ENCODE results near the gene SNCAIP. TPM values are rescaled to one million over a fixed set of nuclear protein-coding genes. Genes with fewer than 3 reads are reported as not detected.
A peak's percentile ranks its signal among the peaks of the same experiment; 100 is the strongest.

Gene SNCAIP
- total RNA-seq, 1 donor from 2014 or later, result 11.6 TPM

DNA sequence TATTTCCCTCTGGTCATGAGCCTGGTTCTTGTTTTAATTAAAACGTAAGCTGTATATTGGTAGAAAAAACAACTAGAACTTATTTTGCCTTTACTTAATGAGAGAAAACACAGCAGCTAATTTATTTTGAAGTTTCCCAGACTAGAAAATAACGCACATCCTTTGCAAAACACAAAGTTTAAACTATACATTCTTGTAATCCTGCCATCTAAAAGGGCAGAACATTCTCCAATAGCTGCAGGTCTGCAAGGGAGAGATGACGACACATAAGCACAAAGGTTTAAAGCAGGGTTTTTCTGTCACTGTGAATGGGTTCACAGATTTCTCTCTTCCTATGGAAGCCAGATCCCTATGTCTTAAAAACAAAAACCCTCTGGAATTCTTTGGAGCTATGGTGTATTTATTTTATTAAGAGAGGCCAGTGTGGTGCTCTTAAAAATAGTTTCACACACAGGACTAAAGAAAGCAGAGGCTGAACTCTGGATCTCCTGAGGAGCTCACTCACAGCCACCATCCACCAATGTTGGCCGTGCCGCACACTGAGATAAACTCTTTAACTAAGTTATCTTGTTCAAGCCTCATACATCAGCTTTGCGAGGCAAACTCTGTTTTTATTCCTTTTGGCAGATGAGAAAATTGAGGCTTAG, 82.4 kb downstream of the SNCAIP start:
- DNase-seq (ENCODE audit: low spot score), result peak; percentile 90

DNA sequence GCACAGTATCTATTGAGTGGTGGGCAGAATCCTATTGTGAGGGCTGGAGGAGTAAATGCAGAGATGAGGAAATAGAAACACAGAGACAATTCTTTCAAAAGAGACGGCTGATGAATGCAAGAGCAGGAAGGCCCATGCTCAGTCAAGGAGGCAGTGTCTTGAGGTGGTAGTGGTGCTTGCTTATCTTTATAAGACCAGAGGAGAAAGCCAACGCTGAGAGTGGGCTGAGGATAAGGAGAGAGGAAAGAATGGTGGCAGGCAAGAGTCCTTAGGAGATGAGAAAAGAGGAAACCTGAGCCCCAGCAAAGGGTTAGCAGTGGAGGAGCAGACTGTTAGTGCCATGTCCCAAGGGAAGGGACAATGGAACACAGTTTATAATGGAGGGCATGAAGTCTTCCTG, 86.0 kb downstream of the SNCAIP start:
- no peak for DNase-seq (ENCODE audit: low spot score)

- no peak for DNase-seq (ENCODE audit: low spot score)
Observed at GRCh38 chr5:122400341-122400740, 88.3 kb downstream of the SNCAIP start.

DNA sequence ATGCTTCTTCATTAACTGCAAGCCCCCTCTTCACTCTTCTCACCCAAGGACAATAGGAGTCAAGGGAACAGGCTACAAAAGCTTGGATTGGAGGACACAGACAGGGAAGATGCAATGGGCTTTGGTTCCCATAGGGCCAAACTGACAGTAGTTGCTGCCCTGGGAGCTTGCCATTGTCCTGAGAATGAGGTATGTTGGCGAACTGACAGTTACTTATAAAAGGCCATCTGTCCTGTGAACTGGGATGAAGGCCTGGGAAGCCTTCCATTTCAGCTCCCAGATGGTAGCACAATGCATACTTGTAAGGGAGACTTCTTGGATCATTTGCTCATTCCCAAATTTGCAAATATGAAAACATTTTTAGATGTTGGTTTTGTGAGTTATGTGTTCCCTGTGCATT, 88.9 kb downstream of the SNCAIP start:
- no peak for DNase-seq (ENCODE audit: low spot score)

DNA sequence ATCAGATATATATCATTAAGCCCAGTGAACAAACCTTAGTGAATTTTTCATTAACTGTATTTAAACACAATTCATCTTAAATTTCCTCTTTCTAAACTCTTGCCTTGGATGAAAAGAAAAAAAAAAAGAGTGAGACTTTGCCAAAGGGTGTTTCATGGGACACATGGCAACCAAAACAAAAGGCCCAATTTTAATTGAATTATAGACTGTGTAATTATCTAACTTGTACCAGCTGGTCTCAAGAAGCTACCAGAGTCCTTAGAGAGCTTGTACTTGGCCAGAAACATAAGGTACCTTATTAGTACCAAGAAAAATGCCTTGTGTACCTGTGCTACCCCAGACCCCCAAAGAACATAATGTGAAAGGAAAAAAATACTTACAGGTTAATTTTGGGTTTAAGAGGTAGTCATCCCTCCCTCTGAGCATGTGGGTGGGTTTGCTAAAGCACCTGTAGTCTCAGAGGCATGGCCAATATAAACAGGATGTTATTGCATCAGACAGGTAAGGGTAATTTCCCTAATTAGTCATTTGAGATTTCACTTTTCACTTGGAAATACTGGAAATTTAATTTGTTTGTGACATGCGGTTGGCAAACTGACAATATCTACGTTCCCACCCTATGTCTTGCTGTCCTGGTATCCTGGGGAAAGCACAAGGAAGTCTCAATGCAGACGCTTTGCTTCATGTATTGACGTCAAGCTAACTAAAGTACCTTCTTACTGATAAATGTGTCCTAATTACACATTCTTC, 90.1 kb downstream of the SNCAIP start:
- DNase-seq (ENCODE audit: low spot score), result no peak

DNA sequence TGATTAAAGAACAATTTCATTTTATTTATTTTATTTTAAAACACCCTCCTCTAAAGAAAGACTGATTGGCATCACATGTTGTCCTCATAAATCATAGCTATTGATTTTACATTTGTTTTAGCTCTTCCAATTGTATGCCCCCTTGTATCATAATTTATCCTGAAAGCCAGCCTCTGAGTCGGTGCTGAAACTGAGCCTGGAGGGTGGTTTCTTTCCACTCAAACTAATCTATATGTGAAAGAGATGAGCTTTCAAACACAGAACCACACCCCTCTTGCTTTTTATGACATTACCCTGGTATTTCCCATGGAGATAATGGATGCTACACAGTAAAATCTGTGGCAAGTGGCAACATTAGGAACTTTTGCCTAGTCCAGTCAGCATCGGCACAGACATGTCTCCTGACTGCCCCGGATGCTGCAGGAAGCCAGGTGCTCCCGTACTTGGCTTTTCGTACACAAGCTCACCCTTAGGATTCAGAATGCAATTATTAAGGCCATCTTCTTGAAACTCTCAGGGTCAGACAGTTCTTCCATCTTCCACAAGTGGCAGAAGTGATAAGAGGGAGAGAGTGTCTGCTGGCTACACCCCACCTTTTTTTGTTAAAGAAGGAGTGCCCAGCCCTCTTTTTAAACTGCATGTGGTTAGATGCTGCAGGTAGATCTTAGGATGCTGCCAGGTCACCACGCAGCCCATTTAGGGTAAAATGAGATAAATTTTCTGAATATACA, 91.1 kb downstream of the SNCAIP start:
- DNase-seq (ENCODE audit: low spot score), result no peak

- DNase-seq (ENCODE audit: low spot score), result no peak
Observed at GRCh38 chr5:122404018-122404417, 92.0 kb downstream of the SNCAIP start.

GRCh38 chr5:122404653-122405362, 92.8 kb downstream of the SNCAIP start:
- DNase-seq (ENCODE audit: low spot score), result no peak

DNA sequence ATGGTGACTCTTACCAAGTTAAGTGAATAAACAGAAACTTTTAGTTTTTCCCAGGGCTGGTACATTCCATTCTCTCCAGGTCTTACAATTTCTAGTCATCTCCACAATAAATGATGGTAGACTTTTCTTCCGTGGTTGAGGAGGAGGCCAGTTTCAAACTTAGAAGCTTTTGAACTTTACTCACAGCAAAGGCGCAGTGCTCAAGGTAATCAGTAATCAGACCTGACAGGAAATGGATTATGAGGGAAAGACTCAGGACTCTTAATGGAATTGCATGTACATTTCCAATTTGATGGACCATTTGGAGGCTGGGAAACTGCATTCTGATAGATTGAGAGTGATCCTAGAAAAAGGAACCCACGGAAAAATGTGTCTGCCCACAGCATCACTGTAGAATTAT, 93.7 kb downstream of the SNCAIP start:
- DNase-seq (ENCODE audit: low spot score), result no peak

DNA sequence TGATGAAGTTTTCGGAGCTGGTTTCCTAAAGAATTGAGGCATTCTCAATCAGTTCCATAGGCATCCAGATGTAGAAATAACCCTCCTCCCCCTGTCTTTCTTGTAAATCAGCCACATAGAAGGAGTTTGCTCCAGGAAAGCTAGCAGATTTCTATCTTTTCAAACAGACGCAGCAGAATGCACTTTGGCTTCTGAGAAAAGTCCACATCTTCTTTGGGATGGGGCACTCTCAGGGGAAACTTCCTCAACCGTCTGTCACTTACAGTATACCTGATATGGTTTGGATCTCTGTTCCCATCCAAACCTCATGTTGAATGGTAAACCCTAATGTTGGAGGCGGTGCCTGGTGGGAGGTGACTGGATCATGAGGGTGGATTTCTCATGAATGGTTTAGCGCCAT, 94.1 kb downstream of the SNCAIP start:
- no peak for DNase-seq (ENCODE audit: low spot score)

DNA sequence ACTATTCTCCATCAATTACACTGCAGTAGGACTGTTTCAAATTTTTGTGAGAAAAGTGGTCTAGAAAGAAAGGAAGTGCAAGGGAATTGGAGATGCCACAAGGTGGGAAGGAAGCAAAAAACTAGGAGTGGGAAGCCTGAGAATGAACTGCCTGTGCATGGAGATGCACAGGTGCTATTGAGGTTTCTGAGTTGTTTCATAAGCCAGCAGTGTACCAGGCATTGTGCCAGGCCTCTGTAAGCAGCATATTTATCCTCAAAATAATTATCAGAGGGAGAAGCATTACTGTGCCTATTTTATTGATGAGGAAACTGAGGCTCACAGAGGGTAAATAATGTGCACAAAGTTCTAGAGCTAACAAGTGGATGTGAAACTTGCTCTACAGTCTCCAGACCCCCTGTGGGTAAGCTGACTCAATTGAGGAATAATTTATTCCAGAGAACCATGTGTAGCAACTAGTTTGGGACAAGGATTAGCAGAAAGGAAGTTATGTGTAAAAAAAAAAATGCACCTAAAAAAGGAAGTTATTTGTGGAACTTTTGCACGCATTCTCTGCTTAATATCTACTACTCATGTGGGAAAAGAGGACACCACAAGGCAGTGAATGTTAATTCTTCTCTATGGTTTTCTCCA, 96.7 kb downstream of the SNCAIP start:
- DNase-seq (ENCODE audit: low spot score), result no peak

DNA sequence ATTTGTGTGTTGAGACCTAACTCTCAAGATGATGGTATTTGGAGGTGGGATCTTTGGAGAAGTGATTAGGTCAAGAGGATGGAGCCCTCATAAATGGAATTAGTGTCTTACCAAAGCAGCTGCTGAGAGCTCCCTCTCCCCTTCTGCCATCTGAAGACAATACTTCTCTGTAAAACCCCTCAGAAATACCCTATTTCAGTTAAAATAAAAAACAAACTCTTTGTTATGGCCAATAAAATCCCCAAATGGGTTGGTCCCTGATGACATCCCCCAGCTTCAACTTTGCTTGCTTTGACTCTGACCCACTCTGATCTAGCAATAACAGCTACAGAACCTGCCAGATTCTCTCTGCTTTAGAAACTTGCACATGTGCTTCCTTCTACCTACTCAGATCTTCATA, 100.9 kb downstream of the SNCAIP start:
- no peak for DNase-seq (ENCODE audit: low spot score)

DNA sequence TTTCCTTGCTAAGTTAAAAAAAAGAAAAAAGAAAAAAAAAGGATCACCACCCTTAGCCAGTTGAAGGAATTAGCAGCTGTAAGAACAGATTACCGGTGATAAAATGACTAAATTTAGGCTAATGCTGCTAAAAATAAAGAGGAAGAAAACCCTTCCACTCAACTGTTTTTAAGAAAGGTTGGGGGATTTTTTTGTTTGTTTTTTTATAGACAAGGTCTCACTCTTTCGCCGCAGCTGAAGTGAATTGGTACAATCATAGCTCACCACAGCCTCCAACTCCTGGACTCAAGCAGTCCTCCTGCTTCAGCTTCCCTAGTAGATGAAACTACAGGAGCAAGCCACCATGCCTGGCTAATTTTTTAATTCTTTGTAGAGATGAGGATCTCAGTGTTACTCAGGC, 101.7 kb downstream of the SNCAIP start:
- DNase-seq (ENCODE audit: low spot score), result no peak

DNA sequence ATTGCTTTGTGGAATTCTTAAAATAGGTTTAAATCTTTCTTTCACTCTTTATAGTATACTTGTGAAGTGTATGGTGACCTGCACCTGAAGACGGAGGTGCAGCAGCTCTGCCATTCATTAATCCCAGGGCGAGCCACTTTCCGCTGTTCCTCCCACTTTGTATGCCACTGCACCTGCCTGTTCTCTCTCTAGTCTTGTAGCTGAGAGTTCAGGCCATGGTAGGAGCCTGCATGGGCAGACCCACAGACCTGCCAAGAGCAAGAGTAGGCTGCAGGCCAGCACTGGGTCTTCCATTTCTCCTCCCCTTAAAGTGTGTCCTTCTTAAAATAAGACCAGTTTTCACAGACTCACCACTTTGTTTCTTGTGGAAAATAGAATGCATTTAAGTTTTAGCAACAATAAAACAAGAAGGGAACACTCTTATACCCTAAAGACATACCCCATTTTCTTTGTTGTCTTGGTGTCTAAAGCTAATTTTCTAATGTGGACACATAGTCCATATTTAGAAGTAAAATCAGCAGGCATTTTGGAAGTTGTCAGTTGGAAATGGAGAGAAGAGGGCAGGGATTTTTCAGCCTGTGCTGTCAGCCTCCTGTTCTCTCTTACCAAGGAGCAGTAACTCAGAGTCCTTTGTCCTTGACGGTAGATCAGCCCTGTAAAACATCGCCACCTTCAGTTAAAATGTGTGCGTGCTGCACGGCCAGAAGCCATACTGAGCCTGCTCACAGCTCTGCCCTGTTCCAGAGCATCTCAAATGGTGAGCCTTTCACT, 103.2 kb downstream of the SNCAIP start:
- peak; percentile 87 for DNase-seq (ENCODE audit: low spot score)

- no peak for DNase-seq (ENCODE audit: low spot score)
Observed at GRCh38 chr5:122415801-122416120, 103.7 kb downstream of the SNCAIP start.

DNA sequence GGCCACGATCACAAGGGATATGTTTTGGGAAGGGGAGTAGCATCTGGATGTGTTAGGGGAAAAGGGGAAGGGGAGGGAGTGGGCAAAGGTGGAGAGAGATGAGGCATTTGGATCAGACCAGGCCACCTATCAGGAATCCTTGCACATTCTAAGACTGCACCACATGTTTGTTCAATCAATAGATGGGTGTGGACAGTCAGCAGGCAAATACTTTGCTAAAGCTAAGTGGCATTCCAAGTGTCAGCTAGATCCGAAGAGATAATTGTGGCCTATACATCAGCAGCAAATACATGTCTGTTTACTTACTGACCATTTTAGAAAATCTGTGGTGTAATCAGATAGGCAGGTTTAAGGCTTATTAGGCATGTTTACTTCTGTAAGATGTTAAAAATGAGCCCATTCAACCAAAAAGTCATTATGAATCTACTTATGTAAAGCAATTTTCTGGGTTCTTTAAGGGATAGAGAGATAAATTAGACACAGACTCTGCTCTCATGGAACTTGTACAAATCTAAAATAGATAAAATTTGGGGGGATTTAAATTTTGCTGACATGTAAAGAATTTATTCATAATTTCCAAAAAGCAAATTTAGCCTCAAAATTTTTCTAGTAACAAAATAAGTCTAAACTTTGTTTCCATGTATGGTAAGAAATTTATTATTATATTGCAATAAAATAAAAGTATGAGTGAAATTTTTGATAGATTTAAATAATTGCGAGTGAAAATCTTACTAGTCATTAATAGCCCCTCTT, 107.3 kb downstream of the SNCAIP start:
- DNase-seq (ENCODE audit: low spot score), result no peak

DNA sequence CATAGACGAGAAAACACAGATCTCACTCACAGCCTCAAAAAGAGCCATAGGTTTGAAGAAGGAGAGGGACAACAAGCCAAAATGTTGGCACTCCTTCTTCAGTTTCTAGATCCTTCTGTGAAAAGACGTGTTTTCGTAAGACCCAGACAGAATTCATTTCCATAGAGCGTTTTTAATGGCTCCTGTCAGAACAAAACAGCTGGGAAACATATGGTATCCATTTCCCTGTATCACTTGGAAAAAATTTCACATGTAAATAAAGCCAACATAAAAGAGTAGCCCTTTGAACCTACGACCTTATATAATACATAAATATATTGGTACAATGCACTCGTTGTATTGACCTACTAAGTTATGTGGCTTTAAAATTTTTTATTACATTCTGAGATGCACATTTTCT, 108.1 kb downstream of the SNCAIP start:
- DNase-seq (ENCODE audit: low spot score), result peak; percentile 17

- DNase-seq (ENCODE audit: low spot score), result no peak
Observed at GRCh38 chr5:122420537-122421236, 108.7 kb downstream of the SNCAIP start.

DNA sequence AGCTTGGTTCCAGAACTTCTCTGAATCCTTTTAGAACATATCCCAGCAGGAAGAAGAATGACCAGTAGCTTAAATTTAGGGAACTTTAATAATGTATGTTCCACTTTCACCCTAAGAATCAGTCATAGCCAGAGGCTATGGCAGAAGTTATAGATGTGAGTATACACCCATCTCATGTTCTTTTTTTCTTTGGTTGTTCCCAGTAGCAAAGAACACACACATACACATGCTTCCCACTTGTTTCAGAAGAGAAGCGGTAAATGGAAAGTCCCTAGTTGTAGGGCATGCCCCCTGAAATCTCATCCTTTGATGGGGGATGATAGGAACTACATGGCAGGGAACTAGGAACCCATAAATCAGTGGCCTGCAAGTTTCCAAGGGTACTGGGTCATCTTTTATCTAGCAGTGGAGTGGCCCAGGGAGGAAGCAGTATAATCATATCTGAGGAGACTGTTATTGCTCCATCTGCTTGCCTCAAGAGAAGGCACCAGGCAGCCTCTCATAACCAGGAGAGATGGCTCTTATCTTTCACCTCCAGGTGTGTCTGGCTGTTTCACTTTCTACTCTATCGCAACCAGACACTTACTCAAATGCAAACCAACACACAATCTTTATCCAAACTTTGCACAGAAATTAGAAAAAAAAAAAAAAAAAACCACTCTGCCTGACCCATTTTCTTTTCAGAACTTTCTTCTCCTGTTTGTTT, 109.5 kb downstream of the SNCAIP start:
- no peak for DNase-seq (ENCODE audit: low spot score)
